GM18502 (cell line): ENCODE data around the gene TVP23C.
"Not testable (repeated sequence)": the region's sequence is repeated elsewhere in the genome, so short reads cannot be mapped to it uniquely, and the experiment has no call there.

Experiments used
- ATAC-seq: cut with Tn5 transposase; IDR thresholded peaks from one replicate; pipeline ENCODE4 v1.9.1; 2021; ENCODE audit warnings: mild to moderate bottlenecking; ENCODE audit not compliant: unreplicated experiment, poor library complexity

TVP23C gene

DNA sequence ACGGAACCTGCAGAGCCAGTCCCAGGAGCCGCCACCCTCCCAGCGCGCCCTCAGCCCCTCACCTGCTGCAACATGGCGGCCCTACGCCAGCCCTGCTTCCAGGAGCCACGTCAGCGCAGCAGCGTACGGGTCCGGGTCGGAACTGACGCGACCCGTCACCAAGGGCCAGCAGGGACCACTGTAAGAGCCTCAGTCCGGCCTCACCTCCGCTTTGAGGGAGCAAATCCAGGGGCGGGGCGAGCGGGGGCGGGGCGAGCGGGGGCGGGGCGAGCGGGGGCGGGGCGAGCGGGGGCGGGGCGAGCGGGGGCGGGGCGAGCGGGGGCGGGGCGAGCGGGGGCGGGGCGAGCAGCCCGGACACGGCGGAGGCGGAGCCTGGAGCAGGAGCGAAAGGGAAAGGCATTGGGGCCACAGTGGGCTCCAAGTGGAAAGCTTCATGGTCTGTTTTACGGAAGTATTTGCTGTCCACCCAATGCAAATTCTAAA lies at the start of gene TVP23C:
Gene TVP23C (minus strand): TSS at position 109 of the 483 bp plus-strand sequence. CDS start 35 bp downstream, at position 74.
- ATAC-seq, result peak; percentile 85

DNA sequence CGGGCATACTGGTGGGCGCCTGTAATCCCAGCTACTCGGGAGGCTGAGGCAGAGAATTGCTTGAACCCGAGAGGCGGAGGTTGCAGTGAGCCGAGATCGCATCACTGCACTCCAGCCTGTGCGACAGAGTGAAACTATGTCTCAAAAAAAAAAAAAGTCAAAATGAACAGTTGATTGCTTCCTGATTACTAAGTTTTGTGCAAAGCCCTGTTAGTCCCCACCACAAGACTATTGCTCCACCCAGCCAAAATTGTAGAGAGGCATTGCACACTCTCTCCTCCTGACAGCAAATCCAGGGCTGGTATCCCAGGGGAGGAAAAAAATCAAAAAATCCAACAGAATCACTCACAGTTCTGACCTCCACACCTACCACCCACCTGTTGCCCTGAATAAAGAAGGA lies 29.7 kb upstream of the TVP23C start:
- ATAC-seq, result not testable (repeated sequence)

DNA sequence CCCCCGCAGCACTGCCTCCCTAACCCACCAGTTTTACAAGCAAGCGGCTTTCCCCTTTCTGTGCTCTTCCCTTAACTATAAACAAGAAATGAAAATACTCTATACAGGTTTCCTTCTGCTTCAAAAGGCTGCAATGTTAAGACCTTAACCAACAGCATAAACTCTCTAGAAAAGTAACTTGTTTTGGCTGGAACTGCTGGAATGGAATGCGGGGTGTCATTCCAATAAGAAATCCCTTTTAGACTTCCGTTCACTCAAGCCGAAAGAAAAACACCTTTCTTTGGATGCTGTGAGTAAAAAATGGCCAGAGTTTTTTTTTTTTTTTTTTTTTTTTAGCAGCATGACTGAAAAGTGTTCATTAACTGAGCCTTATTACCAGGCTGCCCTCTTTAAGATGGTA lies 28.7 kb upstream of the TVP23C start:
- not testable (repeated sequence) for ATAC-seq

DNA sequence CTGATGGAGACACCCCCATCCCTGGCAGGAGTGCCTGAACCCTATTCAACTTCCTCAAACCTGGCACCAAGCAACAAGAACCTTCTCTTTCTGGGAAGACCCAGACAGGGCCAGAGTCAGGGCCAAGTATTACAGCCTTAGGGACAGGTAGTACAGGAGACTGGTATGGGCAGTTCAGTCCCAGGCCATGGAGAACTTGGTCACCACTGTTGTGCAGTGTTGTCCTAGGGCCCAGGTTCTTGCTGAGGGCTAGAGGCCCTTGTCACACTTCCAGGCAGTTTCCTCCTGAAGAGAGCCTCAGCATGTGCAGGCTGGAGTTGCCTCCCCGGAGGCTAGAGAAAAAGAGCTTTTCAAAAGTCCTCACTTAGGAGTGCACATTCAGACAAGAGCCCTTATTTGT lies 27.6 kb upstream of the TVP23C start:
- ATAC-seq, result not testable (repeated sequence)

DNA sequence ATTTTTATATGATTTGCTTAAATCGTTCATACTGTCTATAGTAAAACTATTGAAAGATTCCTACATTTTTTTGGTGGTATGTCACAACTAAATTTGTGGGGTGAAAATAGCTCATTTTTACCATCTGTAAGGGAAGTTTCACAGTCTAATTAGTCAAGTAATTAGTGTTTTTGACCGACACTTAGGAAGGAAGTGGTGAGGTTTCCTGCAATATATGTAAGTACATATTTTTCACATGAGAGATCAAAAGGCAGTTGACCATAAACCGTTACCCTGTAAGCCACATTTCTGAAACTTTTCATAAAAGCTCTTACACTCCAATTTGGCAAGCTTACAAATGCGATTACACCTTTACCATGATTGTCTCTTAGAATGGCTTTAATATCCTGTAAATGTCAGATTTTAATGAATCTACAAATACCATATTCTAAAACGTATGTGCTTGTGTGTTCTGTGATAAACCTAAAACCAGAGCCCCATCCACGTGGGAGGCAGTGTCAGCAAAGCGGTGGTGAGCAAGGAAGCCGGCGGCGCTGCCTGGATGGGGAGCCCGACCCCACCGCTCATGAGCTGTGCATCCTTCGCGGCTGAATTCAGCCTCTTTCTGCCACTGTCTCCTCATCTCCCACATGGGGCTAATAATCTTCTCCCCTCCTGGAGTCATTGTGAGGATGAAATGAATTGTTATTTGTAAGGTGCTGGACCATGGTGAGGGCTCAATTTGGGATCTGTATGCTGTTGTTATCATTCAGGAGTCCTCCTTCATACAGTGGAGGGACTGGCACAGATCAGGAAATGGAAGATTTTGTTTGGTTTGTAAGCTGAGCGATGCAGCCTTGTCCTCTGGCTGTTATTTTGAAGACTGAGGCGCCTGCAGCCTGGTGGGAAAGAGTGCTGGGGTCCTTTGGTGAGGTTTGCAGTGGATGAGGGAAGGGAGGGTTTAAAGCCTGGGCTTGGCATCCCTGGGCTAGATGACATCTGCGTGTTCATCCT lies 26.6 kb upstream of the TVP23C start:
- ATAC-seq, result peak; percentile 68

DNA sequence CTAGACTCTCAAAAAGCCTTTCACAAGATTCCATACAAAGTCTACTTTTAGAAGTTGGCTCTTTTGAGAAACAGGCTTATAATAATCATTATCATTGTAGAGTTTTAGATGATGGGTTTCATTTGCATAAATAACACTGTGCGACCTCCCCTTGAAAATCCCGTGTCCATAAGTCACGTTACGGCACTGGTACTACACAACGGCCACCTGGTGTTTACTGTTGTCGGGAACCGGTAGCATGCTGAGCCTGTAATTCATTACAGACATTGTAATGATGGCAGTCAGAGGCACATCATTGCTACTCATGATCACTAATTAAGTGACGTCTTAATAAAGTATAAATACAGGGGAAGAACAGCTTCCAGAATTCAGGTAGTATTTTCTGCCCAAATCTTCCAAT lies 24.7 kb upstream of the TVP23C start:
- not testable (repeated sequence) for ATAC-seq

DNA sequence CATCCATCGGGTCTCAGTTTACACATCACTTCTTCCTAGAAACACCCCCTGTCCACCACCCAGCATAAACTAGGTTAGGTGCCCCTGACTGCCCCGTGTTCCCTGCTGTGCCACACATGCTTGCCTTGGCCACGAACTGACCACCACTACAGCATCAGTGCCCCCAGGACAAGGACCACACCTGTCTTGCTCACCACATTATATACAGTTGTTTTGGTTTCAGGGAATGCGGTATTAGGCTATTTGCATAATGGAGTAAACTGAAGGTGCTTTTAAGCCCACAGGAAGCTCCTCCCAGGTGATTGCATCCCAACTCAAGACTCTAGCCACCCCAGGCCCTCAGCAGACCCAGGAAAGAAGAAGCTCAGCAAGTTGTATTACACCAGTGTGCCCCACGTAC lies 20.0 kb upstream of the TVP23C start:
- ATAC-seq, result not testable (repeated sequence)

DNA sequence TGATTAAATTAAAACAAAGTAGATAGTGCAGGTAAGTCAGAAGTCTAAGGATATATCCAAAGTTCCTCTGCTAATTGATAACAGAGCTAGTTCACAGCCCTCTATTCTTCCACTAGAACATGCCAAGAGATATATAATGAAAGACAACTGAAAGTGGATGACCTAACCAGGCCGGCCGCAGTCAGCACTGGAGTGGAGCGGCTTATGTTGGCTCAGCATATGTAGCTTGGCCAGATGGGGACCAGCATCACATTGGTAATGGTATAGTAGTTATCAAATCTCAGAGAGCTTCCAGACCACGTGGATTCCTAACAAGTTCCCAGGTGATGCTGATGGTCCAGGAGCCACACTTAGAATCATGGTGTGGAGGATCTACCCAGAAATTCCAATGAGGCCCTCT lies 18.2 kb upstream of the TVP23C start:
- not testable (repeated sequence) for ATAC-seq

DNA sequence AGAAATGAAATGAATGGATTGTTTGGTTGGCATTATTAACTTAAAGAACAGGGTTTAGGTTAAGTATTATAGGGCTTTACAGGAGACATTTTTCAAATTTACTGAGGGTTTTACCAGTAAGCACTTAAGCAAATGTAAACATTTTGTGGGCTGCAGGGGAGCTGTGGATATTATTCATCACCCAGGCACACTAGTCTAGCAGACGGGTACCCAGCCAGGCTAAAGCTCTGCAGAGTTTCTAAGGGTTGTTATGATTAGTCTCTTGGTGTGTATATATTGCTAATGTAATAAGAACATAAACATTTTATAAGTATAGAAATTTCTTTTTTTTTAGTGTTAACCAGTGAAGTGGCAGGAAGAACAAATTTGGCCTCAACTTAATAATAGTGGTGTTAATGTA lies 13.6 kb upstream of the TVP23C start:
- ATAC-seq, result not testable (repeated sequence)

DNA sequence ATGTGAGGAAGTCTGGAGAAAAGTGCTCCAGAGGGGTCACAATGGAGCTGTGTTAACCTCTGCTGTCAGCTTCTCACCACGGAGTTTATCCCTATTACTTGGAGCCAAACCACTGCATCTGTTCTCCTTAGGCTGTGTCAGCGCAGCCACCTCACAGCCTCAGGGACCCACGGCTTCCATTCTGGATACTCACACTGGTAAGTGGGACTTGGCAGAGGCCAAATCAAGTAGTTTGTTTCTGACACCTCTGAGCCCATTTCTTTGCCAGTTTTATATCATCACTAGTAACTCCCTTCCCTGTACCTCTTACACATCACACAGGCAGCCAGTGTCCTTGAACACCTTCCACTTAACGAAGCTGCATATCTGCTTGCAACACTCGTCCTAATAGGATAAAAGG lies 11.4 kb upstream of the TVP23C start:
- ATAC-seq, result not testable (repeated sequence)

DNA sequence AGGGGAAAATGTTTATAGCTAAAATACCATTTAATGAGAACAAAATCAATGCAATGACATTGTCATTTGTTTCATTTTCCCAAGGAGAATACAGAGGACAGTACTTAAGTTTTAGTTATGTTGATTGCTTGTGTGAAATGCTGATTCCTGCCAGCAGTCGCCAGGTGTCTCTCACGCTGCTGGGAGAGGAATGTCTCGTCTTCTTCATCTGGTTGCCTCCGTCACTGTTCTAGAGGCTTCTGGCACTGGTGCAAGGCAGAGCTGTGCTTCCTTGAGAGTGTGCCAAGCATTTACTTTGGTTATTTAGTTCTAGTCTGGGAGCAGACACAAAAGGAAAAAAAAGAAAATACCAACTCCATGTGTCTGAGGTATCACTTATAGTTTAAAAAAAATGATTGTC lies 10.6 kb upstream of the TVP23C start:
- not testable (repeated sequence) for ATAC-seq

DNA sequence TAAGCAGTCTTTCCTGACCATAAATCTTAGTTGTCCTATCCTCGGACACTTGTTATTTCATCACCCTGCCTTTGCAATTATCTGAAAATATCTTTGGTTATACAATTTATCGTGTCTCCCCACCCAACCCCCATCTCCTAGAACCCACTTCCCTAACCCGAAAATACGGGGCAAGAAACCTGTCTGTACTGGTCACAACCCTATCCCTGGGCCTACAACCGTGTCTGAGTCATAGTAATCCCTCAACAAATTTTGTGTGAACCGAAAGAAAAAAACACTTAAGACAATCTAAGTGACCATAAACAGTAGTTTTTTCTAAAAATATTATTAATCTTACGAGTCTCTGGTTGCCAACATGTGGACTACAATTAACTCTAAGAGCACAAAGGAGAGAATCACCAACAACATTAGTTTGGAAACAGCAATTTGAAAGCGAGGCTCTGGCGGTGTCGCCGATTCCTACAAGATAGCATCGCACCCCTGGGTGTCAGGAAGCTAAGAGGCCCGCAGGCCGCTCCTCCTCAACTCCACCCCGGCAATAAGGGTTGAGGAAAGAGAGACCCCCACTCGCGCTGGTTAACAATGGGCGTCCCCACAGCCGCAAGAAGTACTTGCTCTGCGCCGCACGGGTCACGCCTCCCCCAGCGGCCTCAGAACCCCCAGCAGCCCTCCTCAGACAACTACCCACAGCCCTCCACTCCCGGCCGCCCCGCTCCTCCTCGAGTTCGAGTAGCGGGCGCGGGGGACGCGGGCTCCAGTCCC lies 489 bp downstream of the TVP23C start:
- peak; percentile 39 for ATAC-seq

DNA sequence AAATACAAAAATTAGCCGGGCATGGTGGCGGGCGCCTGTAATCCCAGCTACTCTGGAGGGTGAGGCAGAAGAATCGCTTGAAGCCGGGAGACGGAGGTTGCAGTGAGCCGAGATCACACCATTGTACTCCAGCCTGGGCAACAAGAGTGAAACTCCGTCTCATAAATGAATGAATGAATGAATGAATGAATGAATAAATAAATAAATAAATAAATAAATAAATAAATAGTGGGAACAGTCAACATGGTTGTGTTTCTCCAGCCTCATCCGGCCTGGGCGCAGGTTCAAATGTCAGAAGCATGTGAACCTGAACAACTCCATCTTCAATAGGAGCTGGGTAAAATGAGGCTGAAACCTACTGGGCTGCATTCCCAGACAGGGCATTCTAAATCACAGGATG lies 1.8 kb downstream of the TVP23C start:
- not testable (repeated sequence) for ATAC-seq

DNA sequence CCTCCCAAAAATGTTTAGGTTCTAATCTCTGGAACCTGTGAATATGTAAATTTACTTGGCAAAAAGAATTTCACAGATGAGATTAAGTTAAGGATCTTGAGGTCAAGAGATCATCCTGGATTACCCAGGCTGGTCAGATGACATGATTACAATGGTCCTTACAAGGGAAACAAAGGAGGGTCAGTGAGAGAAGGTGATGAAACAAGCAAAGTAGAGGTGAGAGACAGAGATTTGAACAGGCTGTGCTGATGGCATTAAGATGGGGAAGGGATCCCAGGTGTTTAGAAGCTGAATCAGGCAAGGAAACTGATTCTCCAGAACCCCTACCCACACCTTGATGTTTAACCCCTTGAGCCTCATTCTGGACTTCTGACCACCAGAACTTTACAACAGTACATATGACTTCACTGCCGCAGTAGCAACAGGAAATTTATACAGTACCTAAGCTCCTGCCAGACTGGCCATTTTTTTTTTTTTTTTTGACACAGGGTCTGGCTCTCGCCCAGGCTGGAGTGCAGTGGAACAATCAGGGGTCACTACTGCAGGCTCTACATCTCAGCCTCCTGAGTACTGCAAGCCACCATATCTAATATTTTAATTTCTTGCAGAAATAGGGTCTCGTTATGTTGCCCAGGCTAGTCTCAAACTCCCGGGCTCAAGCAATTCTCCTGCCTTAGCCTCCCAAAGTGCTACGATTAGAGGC lies 4.7 kb downstream of the TVP23C start:
- ATAC-seq, result not testable (repeated sequence)

DNA sequence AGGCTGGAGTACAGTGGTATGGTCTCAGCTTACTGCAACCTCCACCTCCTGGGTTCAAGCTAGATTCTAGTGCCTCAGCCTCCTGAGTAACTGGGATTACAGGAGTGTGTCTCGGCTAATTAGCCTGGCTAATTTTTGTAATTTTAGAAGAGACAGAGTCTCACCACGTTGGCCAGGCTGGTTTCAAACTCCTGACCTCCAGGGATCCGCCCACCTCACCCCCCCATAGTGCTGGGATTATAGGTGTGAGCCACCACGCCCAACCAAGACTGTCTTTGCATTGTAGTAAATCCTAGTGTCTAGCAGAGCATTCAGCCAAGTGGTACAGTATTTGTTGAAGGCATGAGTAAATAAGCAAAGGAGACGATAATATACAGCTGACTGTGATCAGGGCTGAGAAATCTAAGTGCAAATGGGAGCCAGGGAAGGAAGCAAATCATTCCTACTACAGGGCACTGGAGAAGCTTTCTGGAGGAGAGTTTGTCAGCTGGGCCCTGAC lies 5.9 kb downstream of the TVP23C start:
- ATAC-seq, result not testable (repeated sequence)

DNA sequence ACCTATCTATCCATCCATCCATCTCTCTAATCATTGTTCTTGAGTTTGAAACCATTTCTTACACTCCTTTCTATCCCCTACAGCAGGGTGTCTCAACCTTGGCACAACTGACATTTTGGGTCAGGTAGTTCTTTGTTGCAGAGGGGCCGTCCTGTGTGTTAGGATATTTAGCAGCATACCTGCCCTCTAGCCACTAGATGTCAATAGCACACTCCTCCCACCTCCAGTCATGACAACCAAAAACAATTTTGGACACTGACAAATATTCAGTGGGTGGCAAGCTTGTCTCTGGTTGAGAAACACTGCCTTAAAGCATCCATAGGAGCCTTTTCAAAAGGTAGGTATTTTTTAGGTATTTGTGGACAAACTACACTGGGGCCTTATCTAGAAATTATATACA lies 10.4 kb downstream of the TVP23C start:
- ATAC-seq, result not testable (repeated sequence)

DNA sequence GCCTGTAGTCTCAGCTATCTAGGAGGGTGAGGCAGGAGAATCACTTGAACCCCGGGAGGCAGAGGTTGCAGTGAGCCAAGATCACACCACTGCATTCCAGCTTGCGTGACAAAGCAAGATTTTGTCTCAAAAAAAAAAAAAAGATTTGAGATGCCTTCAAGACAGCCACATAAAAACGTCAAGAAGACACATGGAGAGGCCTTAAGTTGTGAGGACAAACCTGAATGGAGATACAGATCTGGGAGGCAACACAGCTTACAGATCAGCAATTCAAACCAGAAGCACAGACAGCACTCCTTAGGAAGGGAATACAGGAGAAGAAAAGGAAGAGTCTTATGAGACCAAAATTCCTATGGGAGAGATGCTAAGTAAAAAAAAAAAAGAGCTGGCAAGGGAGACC lies 13.7 kb downstream of the TVP23C start:
- not testable (repeated sequence) for ATAC-seq

DNA sequence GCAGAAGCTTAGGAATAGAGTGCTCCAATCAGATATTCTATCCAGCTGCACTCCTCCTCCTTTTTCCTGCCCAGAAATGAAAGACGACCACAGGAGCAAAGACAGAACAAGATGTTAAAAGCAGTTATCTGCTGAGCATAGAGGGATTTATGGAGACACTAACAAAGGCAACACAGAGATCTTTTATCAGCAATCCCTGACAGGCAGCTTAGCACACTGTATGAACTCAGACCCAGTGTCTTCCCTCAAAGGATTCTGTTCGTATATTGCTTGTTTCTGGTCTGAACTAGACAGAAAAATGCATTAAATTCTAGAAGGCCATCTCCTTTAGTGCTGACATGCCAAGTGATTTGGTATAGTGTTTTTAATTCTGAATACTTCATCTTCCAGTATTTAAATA lies 16.7 kb downstream of the TVP23C start:
- not testable (repeated sequence) for ATAC-seq

DNA sequence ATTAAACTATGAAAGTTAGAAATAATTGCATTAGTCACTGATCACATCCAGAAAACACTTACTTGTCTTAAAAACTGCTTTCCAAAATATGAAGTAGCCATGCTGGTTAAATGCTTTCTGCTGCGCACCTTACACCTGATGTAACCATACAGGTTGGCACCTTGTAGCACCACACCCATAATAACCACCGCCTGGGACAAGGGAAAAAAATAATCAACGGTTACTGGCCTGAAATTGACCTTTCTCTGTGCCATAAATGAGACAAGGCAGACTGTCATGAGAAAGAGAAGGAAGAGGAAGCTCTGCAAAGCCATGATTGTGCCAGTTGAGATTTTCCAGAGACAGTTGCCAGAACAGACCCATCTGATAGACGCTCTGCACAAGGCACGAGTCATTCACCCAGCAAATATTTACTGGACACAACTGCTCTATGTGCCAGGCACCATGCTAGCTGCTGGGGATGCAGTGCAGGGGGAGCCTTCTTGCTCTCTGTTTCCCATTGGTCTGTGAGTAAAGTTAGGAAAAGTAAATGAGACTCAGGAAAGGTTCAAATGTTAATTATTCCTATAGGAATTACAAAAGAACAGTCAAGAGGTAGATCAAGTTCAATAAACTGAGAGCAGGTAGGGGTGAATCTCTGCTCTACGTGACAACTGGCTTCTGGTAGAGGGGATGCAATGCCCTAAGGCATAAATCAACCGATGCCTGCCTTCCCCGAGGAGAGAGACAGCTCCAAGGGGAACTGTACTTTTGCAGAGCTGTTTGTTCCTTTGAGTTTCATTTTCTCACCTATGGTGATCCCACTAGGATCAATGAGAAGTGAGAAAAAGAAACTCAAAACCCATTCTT lies 22.7 kb downstream of the TVP23C start:
- not testable (repeated sequence) for ATAC-seq
